Stimulated activated CD4-positive, alpha-beta T cell treated with anti-CD3 and anti-CD28 coated beads, Interleukin-12 subunit alpha, Interleukin-12 subunit beta, amount 100 ng/mL, for 4 hours (primary cell): ENCODE measurements around the gene ADRA2B.

Experiments used
- DNase-seq: peaks from one replicate; pipeline ENCODE4 v3.0.0-alpha.2; 2020

The ADRA2B gene

DNA sequence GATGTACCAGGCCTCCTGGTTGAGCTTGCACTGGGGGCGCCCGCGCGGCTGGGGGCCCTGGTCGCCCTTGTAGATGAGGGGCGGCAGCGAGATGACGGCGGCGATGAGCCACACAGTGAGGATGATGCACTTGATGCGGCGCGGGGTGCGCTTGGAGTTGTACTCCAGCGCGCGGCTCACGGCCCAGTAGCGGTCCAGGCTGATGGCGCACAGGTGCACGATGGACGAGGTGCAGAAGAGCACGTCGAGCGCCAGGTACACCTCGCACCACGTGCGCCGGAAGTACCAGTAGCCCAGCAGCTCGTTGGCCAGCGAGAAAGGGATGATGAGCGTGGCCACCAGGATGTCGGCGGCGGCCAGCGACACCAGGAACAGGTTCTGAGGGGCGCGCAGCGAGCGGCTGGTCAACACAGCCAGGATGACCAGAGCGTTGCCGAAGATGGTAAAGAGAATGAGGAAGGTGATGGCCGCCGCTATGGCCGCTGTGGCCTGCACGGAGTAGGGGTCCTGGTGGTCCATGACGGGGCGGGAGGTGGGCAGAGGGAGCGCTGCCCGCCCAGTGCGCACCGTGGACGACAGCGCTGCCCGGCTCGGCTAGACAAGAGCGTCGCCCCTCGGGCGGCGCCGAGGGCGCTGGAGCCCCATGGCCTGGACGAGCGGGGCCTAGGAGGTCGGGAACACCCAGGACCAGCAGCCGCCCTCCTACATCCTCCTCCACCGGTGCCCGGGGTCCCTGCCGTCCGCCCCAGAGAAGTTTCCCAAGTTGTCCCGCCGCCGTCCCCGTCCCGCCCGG lies 544 bp downstream of the ADRA2B start:
- DNase-seq, result no peak

DNA sequence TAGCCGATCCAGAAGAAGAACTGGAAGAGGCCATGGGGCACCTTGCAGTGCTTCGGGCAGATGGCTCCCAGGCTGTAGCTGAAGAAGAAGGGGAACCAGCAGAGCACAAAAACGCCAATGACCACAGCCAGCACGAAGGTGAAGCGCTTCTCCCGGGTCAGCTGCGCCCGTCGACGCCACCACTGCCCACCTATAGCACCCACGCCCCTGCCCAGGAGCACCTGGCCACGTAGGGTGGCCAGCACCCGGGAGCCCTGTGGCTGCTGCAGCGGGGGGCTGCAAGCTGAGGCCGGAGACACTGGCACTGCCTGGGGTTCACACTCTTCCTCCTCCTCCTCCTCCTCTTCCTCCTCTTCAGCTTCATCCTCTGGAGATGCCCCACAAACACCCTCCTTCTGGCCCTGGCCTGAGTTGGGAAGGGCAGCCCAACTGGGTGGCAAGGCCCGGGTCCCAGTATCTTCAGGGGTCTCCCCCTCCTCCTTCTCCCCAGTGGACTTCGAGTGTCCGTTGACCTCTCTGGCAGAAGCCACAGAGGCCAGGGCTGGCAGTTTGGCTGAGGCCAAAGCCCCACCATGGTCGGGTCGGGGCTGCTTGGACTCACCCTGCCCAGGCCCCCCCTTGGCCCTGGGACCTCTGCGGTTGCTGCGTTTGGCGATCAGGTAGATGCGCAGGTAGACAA lies 1.3 kb downstream of the ADRA2B start:
- DNase-seq, result no peak

DNA sequence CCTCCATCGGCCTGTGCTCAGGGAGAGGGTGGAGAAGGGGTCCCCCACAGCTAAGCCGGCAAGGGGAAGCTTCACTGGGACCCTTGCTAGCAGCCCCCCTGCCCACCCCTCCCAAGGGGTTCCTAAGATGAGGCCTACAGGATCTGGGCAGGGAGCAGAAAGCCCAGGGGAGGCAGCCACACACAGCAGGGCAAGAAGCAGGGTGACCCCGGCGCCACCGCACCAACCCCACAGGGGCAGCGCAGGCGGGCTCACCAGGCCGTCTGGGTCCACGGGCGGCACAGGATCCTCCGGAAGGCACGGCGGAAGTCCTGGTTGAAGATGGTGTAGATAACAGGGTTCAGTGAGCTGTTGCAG lies 1.8 kb downstream of the ADRA2B start:
- DNase-seq, result no peak

DNA sequence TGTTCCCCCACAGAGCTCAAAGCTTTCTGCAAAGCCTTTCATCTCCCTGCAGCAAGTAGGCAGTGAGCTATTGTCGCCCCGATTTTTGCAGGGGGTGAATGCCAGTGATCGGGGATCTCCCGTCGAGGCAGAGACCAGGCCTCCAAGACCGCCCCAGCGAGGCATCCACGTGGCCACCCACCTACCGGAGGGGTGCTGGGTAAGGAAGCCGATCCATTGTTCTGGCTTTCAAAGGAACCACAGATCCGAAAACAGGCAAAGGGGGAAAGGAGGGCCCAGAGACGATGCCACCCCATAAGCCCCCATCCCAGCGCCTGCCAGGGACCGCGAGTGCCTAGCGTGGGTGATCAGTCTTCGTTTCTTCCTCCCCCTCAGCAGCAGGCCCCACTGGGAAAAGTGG lies 2.4 kb downstream of the ADRA2B start:
- DNase-seq, result no peak

DNA sequence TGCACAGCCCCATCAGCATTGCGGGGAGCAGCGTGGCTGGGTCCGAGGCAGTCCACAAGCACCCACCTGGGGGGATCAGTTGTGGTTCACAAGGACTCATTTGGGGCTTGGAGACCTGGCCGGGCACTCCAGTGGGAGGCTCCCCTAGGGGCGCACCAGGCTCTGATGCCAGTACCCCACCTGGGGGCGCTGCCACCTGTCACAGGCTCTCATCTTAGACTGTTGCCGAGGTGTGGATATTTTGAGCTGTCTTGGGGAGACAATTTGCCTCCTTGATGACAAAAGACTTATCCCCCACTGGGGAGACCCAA lies 3.0 kb downstream of the ADRA2B start:
- DNase-seq, result no peak

GRCh38 chr2:96112501-96113366 lies 3.6 kb downstream of the ADRA2B start:
- DNase-seq, result no peak

GRCh38 chr2:96111823-96112500 lies 4.4 kb downstream of the ADRA2B start:
- DNase-seq, result no peak

- no peak for DNase-seq
These were observed 5.1 kb downstream of the ADRA2B start for GRCh38 chr2:96111257-96111640.

DNA sequence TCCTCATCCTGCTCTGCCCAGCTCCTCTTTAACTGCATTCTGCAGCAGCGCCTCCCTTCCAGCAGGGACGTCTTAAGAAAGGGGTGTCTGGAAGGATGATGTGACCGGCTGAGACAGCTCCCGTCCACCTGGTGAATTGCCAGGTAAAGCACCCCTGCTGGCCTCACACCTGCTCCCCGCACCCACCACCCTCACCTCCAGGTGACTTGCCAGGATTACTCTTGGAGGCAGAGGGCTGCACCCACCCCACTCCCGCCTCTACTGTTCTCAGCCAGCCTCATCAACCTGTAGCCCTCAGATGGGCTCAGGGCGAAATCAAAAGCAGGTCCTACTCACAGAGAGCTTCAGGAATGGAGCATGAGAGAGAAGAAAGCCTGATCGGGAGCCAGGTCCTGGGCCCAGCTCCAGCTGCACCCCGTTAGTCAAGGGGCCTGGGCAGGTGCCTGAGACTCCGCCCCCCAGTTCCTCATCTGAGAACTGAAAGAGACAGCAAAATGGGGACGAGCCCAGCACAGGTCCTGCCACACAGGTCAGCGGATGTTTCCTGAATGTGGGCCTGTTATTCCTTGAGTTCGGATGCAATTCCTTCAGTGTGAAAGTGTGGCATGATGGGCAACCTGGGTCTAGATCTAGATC lies 5.6 kb downstream of the ADRA2B start:
- no peak for DNase-seq

DNA sequence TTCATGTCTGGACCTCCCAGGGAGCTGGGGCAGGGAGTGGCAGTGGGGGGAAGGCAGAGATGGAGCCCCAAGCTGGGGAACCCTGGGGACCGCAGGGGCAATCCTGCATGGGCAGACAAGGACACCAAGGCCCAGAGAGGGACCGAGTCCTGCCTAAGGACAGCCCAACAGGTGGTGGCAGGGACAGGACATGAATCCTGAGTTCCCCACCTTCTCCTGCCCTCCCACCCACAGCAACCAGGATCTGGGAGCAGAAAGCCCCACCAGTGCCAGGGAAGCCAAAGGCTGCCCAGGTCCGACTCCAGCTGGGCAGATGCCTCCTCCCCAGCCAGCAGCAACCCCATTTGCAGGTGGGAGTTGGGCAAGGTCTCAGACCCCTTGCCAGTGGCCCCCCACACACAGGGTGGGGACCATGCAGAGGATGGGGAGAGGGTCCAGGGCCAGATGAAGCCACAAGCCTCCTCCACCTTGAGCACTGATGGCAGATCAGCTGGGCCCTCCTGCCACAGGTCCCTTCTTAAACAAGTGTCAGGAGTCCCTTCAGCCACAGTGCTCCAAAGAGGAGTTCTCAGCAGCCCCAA lies 6.3 kb downstream of the ADRA2B start:
- no peak for DNase-seq

DNA sequence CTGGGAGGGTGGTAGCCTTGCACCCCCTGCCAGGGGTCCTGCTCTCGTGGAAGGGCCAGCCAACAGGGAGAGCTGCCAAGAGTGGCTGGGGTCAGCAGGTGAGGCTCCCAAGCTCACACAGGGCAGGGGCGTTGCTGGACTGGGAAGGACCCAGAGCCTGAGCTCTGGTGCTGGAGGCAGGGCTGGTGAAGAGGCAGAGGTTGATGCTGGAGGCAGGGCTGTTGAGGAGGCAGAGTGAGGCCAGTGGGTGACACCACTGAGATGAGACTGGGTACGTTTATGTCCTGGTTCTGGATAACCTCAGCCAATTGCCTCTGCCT lies 7.0 kb downstream of the ADRA2B start:
- DNase-seq, result no peak

DNA sequence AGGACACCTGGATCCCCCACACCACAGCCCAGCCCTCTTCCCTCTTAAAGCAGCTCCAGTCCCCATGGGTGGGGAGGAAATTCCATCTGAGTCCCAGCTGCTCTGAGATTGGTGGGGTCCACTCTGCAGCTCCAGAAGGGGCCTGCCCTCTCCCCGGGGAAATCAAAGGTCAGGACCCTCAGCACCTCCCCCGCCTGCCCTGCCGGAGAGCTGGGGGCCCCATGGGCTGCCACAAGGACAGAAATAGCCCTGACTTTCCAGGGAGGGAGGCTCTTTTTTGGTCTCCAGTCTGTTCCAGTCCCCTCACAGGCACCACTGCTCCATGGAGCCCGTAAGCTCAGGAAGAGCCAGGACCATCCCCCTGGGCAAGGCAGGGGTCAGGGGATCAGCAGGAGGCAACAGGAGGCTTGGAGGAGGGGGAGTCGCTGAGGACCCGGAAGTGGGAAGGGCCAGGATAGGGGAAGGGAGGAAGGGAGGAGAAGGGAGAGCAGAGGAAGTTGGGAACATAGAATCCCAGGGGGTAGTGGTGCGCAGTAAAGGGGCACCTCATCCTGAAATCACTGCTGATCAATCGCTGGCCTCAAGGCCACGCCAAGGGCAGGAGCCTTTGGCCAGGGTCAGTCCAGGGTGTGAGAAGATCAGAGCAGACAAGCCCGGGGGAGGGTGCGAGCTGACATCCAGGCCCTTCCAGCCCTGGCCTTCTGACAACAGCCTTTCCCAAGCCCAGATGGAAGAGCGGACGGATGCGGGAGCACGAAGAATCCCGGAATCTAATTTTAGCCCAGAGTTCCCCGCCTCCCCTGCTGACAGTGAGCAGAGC lies 7.6 kb downstream of the ADRA2B start:
- DNase-seq, result no peak

- no peak for DNase-seq
These were observed 8.2 kb downstream of the ADRA2B start for GRCh38 chr2:96108151-96108540.

DNA sequence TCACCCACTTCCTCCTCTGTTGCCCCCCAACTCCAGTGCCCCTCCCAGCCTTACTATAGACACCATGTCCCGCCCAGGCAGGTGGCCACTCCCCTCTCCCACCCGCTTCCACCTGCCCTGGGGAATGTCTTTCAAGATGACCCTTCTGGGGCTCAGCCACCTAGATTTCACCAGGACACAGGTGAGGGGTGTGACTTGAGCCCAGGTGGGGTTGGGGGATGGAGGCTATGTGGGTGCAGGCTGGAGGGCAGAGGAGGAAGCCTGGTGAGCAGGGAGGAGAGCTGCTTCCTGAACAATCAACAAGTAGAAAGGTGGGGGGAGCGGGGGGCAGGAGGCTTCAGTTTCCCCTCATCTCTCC lies 8.7 kb downstream of the ADRA2B start:
- DNase-seq, result no peak

DNA sequence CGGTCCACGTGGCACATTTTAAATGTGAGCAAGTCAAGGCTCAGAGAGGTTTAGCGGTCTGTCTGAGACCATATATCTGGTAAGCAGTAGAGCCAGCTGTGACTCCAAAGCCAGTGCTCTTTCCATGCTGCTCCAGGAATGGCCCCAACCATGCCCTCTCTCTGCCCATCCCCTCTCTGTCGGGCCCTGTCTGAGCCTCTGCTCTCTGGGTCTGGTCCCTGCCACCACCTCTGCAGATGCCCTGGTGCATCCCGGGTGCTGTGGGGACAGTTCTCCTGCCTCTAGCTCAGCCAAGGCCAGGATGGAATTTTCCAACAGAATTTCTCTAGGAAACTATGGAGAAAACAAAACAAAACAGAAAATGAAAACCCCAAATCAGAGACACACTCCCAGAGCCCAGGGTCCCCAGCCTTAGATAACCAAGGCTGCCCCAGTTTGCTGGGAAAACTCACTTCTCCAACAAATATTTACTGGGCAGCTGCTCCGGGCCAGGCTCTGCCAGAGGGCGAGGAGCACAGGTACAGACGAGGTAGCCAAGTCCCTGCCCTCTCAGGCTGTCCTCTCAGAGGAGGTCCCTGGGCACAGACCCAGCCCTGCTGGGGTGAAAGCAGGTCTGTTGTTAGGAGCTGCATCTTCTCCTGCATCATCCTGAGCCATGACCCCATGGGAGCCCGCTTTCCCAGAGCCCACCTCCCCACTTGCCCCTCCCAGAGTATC lies 9.2 kb downstream of the ADRA2B start:
- no peak for DNase-seq

- DNase-seq, result no peak
These were observed 10.2 kb downstream of the ADRA2B start for GRCh38 chr2:96105994-96106715.

GRCh38 chr2:96105152-96105915 lies 11.0 kb downstream of the ADRA2B start:
- no peak for DNase-seq

GRCh38 chr2:96104487-96104861 lies 11.9 kb downstream of the ADRA2B start:
- DNase-seq, result no peak

- no peak for DNase-seq
These were observed 12.4 kb downstream of the ADRA2B start for GRCh38 chr2:96103761-96104486.
